C4-2B (cell line): ENCODE measurements around the gene OXT.

Experiments
- CTCF ChIP-seq: fragments of 450-650 bp; conservative IDR thresholded peaks from 2 replicates; pipeline ENCODE4 v1.5.1; 2017; ENCODE audit warnings: mild to moderate bottlenecking
- ZFX ChIP-seq: fragments of 450-650 bp; IDR thresholded peaks from 2 replicates; pipeline ENCODE4 v1.6.1; 2017

GRCh38 chr20:3070725-3071124, 695 bp upstream of the OXT start:
- TF ChIP-seq ZFX (no peak), CTCF (no peak)
